Mesothelial cell of epicardium (in vitro differentiated cells): ENCODE data around the gene KRTAP10-8. TPM values are rescaled to one million over a fixed set of nuclear protein-coding genes. Genes with fewer than 3 reads are reported as not detected.
"Not testable (repeated sequence)": the region's sequence is repeated elsewhere in the genome, so short reads cannot be mapped to it uniquely, and the experiment has no call there.

Experiments
- DNase-seq, 2 experiments: peaks; one replicate each; pipeline ENCODE4 v3.0.0; 2021; ENCODE audit warnings: low spot score in 2 of 2; ENCODE audit not compliant: unreplicated experiment in 2 of 2
- H3K27ac Mint-ChIP-seq: 2 replicates; pipeline ENCODE4 v1.8.0; 2021; ENCODE audit warnings: mixed read lengths
- H3K27me3 Mint-ChIP-seq: 2 replicates; pipeline ENCODE4 v1.8.0; 2021; ENCODE audit warnings: low read depth, mixed read lengths
- H3K36me3 Mint-ChIP-seq: 2 replicates; pipeline ENCODE4 v1.8.0; 2021; ENCODE audit warnings: mixed read lengths
- H3K4me1 Mint-ChIP-seq: 2 replicates; pipeline ENCODE4 v1.8.0; 2021; ENCODE audit warnings: mixed read lengths
- H3K4me3 Mint-ChIP-seq: 2 replicates; pipeline ENCODE4 v1.8.0; 2021; ENCODE audit warnings: mild to moderate bottlenecking, moderate library complexity, mixed read lengths
- H3K9me3 Mint-ChIP-seq: 2 replicates; pipeline ENCODE4 v1.8.0; 2021; ENCODE audit warnings: mixed read lengths
- CTCF ChIP-seq: fragments of 200-600 bp; sonication (generic); IDR thresholded peaks from one replicate; pipeline ENCODE4 v1.5.0; 2021; ENCODE audit warnings: antibody characterized with exemption; ENCODE audit not compliant: unreplicated experiment
- total RNA-seq: library from RNA; stranded (reverse); gene quantifications from 3 replicates; pipeline ENCODE4 v1.2.1, GENCODE V29; 2021

KRTAP10-8 gene
- total RNA-seq, 1 donor from 2014 or later = not detected

GRCh38 chr21:44609193-44609592 lies 2.7 kb upstream of the KRTAP10-8 start:
- H3K36me3 Mint-ChIP-seq = no peaks in the 10 kb centered on the region

GRCh38 chr21:44610157-44610843 lies 1.6 kb upstream of the KRTAP10-8 start:
- not testable (repeated sequence) for H3K27ac Mint-ChIP-seq, H3K27me3 Mint-ChIP-seq, DNase-seq, H3K4me3 Mint-ChIP-seq, H3K4me1 Mint-ChIP-seq, H3K36me3 Mint-ChIP-seq
- H3K9me3 Mint-ChIP-seq = peaks cover 31% of the 10 kb centered on the region

More at GRCh38 chr21:44609193-44609592, 2.7 kb upstream of the KRTAP10-8 start:
- Mint-ChIP-seq H3K4me3 (no peak overlapping the region), H3K27me3 (peaks cover 13% of the 10 kb centered on the region), H3K27ac (no peak overlapping the region), H3K9me3 (peaks cover 40% of the 10 kb centered on the region), H3K4me1 (no peaks in the 10 kb centered on the region)
- no peak for DNase-seq
- TF ChIP-seq CTCF = no peak

GRCh38 chr21:44611551-44611950 lies 328 bp upstream of the KRTAP10-8 start:
- H3K36me3 Mint-ChIP-seq = no peaks in the 10 kb centered on the region
- peaks cover 2% of the 10 kb centered on the region for H3K27me3 Mint-ChIP-seq
- H3K27ac Mint-ChIP-seq = no peak overlapping the region
- no peaks in the 10 kb centered on the region for H3K4me1 Mint-ChIP-seq
- H3K4me3 Mint-ChIP-seq = no peak overlapping the region
- no peak for DNase-seq
- no peak for TF ChIP-seq CTCF
- H3K9me3 Mint-ChIP-seq = peaks cover 23% of the 10 kb centered on the region

- DNase-seq = no peak
- no peaks in the 10 kb centered on the region for H3K36me3 Mint-ChIP-seq
- no peaks in the 10 kb centered on the region for H3K27me3 Mint-ChIP-seq
- no peak for TF ChIP-seq CTCF
- H3K9me3 Mint-ChIP-seq = peaks cover 22% of the 10 kb centered on the region
- no peak overlapping the region for H3K4me3 Mint-ChIP-seq
- H3K27ac Mint-ChIP-seq = no peak overlapping the region
- no peaks in the 10 kb centered on the region for H3K4me1 Mint-ChIP-seq
These were observed 870 bp downstream of the KRTAP10-8 start for GRCh38 chr21:44612669-44613229.

GRCh38 chr21:44613386-44614155 lies 1.7 kb downstream of the KRTAP10-8 start:
- Mint-ChIP-seq H3K4me1 (no peaks in the 10 kb centered on the region), H3K27me3 (no peaks in the 10 kb centered on the region), H3K36me3 (no peaks in the 10 kb centered on the region), H3K4me3 (no peak overlapping the region), H3K9me3 (peaks cover 23% of the 10 kb centered on the region), H3K27ac (no peak overlapping the region)
- no peak for TF ChIP-seq CTCF
- DNase-seq = no peak

- no peak overlapping the region for H3K4me3 Mint-ChIP-seq
- H3K27ac Mint-ChIP-seq = no peak overlapping the region
- TF ChIP-seq CTCF = no peak
- H3K36me3 Mint-ChIP-seq = no peaks in the 10 kb centered on the region
- H3K27me3 Mint-ChIP-seq = no peaks in the 10 kb centered on the region
- no peaks in the 10 kb centered on the region for H3K4me1 Mint-ChIP-seq
- peaks cover 23% of the 10 kb centered on the region for H3K9me3 Mint-ChIP-seq
- DNase-seq = no peak
These were observed 2.3 kb downstream of the KRTAP10-8 start for GRCh38 chr21:44614161-44614631.
